NCI-H510A treated with DMSO at 0.1 percent for 48 hours (cell line): ENCODE data around the gene LZIC.

Source experiments
- DNase-seq: peaks from one replicate; lab custom pipeline; 2025; lab: John Stamatoyannopoulos, UW

The LZIC gene

DNA sequence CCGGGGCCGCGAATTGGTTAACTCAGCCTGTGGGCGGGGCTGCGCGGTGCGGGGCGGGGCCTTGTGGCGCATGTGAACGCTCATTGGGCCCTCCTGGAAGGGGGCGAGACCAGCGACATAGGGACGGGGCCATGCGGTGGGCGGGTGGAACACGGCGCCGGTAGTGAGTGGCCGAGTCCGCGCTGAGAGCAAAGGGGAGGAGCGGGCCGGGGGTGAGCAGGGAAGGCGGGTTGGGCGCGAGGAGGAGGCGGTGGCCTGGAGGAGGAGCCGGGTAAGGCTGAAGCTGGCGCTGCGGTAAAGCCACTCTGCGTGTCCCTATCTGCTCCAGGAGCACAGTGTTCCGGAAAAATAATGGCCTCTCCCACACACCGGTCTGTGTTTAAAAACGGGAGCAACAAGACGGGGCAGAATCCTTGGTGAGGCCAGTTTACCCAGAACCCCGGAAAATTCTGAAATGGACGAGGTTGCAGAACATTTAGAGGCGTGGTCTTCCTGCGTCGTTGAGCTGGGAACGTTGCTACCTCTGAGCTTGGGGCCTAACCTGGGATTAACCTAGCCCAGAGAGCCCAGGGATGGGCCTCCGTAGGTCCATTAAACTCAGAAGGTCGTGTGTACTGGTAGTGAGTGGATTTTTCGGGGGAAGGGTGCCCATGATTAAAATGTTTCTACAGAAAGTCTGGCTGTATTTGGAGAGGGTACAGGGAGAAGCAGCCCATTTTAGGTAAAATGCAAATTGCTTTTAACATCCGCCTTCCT lies 32.6 kb downstream of the LZIC start:
- DNase-seq = peak; percentile 100

GRCh38 chr1:9910076-9910422 lies 33.1 kb downstream of the LZIC start, which contains the start of gene CTNNBIP1:
TSS of gene CTNNBIP1 (minus strand) at chr1:9910269. CDS start at chr1:9872064, 38,205 bp downstream.
- DNase-seq = no peak

DNA sequence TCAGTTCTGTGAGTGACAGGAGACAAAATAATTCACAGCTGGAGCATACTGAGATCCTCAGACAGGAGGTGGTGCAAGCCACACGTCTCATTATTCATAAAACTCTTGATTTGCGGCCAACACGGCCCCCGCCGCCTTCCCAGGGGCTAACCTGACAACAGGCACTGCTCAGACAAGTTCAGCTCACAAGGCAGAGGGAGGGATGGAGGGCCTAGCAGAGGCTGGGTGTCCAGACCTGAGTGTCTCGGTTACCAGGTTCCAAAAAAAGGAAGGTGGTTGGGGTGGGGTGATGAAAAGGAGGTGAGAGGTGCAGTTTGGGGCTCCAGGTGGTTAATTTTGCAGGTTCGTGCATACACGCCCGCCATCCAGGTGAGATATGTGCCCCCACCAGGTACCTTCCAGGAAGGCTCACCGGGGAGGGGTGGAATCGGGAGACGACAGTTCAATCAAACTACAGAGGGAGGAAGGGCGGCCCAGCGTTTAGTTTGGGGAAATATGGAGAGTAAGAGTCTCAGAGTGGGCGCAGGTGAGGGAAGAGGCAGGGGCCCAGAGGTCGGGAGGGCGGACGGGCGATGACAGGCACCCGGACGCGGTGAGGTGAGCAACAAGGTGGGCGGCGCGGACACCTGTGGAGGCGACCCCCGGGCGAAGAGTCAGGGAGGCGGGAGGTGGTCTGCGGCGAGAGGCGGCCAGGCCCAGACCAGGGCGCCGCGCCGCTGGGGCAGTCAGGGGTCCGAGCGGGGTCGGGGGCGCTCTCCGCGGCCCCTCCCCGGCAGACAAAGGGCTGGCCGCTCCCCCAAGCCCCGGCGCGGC lies 33.8 kb downstream of the LZIC start:
- peak; percentile 67 for DNase-seq

- no peak for DNase-seq
Observed at GRCh38 chr1:9908871-9909233, 34.3 kb downstream of the LZIC start.

- DNase-seq = no peak
Observed at GRCh38 chr1:9907441-9907840, 35.8 kb downstream of the LZIC start.

DNA sequence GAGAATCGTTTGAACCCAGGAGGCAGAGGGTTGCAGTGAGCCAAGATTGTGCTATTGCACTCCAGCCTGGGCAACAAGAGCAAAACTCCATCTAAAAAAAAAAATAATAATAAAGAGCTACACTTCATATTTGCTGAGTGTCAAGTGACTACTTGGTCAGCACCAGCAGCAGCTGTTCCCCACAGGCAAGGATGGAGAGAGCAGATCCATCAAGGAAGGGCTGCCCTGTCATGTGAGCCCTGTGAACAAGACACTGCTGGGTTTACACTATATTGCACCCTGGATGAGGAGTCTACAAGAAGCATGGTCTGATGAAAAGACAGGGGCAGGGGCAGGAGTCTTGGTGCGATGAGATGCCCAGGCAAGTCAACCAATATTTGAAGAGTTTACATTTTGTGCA lies 36.7 kb downstream of the LZIC start:
- DNase-seq = no peak

- no peak for DNase-seq
Observed at GRCh38 chr1:9905010-9905409, 38.2 kb downstream of the LZIC start.

- no peak for DNase-seq
Observed at GRCh38 chr1:9904596-9904995, 38.6 kb downstream of the LZIC start.

- no peak for DNase-seq
Observed at GRCh38 chr1:9903801-9904527, 39.2 kb downstream of the LZIC start.

GRCh38 chr1:9902060-9902452 lies 41.1 kb downstream of the LZIC start:
- DNase-seq = no peak

DNA sequence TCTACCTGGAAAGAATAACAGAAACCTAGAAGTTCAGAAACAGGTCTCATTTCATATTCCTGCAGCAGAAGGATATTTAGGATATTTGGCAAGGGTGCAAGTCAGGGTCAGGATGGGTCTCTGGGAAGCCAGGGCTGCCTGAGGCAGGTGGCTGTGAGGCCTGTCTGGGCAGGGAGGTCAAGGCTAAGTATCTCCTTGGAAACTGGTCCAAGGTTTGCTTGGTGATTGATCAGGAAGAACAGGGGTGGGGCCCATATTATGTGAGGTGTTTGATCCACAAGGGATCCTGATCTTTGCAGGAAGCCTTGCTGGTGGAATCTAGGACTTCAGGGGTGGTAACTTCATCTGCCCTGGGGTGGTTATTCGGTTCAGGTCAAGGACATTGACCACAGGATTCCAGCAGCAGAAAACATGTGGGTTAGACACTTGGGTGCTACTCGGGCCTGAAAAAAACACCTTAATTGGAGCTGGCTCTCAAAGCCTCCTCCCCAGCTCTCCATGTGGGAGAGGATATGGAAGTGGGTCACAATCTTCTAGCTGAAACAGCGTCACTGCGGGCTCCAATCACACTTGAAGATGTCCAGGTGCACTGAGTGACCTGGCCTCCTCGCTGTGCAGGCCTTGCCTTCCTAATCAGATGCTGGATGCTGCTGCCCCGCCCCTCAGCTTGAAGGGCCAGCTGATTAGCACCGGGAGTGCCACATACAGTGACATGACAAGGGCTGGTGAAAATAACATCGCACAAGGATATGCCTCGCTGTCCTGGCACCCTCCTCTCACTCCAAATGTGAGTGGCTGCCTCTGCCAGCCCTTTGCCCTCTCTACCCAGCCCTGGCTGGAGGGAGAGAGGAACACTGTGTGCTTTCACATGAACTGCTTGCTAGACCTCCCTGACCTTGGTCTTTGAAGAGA lies 41.8 kb downstream of the LZIC start:
- peak; percentile 95 for DNase-seq

DNA sequence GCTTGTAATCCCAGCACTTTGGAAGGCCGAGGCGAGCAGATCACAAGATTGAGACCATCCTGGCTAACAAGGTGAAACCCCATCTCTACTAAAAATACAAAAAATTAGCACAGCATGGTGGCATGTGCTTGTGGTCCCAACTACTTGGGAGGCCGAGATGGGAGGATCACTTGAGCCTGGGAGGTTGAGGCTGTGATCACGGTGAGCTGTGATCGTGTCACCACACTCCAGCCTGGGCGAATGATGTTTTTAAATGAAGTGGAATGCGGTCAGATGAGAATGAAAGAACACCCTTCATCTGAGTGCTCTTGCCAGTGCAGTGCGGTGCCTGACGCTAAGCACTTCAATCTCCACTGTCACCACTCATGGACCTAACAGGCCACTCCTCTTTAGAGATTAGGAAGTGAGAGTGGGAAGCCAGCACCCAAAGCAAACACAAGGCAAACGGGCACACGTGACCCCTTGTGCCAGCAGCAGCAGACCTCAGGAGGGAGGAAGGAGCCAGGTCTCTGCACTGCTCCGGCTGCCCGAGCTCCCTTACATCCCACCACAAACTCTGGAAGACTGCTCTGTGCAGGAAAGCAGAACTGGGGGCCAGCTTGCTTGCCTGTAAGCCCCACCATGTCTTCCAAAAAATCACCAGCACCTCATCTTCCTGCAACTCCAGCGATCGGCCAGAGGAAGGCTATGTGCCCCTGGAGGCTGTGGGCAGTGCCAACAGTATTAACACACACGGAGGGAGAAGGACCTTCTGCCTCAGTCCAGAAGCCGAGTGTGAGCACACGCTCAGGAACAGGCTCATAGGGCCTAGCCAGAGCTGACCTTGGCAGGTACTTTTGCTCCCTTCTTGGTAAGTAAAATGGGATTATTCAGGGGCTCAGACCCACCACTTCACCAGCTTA lies 42.8 kb downstream of the LZIC start:
- peak; percentile 100 for DNase-seq

DNA sequence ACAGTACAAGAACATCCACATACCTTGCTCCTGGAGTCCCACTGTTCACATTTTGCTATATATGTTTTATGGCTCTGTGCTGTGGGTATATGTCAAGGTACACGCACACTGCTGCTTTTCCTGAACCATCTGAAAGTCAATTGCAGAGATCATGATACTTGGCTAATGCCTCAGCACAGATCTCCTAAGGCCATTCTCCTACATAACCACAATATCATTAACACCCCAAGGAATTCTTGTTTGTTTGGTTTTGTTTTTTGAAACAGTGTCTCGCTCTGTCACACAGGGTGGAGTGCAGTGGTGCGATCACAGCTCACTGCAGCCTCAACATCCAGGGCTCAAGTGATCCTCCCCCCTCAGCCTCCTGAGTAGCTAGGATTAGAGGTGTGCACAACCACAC lies 49.1 kb downstream of the LZIC start:
- no peak for DNase-seq

GRCh38 chr1:9892563-9893528 lies 50.3 kb downstream of the LZIC start:
- no peak for DNase-seq

GRCh38 chr1:9891207-9891606 lies 52.0 kb downstream of the LZIC start:
- DNase-seq = no peak

DNA sequence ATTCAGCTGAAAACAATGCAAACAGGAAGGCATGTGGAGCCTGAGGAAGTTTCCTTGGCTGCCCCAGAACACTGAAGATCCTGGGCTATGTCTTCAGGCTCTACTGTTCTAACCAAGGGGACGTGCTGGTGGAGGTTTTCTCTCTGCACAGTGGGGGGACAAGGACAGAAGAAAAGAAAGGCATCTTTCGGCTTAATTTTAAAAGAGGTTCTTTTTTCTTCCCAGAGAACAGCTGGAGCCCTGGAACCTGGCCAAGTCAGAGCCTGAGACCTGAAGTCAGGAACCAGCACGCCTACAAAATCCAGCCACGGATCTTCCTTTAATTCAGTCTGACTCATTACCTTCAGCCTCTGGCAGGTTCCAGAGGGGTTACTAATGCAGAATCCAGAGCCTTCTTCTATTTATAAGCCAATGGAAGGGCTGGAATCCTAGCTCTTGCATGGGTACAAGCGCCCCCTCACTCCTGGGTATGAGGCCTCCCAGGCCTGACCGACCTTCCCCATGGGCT lies 52.9 kb downstream of the LZIC start:
- DNase-seq = peak; percentile 95

DNA sequence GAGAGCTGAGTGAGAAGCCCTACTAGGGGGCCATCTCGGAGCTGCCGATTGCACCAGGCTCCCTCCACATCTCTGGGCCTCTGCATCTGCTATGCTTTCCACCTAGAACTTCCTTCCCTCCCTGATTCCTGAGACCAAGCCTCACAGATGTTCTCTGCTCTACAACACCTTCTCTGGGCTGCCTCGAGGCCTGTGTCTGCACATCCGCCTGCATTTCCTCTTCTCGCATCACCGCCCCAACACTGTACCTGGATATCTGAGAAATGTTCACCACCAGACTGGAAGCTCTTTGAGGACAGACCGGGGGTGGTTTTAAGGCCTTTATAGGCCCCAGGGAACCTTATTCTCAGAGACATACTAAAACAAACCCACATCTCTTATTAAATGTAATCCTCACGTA lies 53.8 kb downstream of the LZIC start:
- DNase-seq = no peak

DNA sequence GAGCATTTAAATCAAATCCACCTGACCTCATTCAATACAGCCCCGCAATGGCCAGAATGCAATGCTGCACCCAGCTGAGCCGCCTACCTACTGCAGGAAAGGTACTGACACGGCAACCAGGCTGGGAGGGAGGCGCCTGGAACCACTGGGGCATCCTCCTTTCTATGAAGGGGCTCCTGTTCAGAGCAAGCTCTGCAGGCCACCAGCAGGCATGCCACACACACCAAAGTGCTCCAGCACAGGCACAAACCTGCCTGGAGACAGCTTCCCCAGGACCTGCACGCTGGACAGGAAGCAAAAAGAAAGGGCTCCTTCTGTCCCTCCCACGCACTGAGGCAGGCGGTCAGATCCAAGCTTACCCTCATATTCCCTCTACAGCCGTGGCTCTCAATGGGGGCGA lies 54.3 kb downstream of the LZIC start:
- DNase-seq = no peak

DNA sequence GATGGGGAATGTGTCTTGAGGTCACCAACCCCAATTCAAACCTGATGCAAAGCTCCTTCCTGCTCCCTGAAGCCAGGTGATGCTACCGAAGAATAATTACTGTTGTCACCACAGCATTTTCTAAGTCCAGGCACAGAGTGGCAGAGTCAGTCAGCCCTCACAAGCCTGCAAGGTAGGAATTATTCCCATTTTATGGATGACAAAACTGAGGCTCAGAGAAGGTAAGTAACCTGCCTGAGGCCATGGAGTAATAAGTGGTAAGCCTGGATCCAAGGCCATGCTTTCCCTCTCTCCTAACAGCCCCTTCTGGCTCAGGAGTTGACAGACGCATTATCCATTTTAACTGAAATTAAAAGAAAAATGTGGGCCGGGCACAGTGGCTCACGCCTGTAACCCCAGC lies 56.1 kb downstream of the LZIC start:
- no peak for DNase-seq
